ENCODE data around the gene L3MBTL4.

The L3MBTL4 gene

GRCh38 chr18:6021306-6022073 is 393.2 kb downstream of the L3MBTL4 start:
- no peak for DNase-seq

GRCh38 chr18:6018671-6019070 is 396.0 kb downstream of the L3MBTL4 start:
- no peak for DNase-seq

GRCh38 chr18:6017171-6017570 is 397.5 kb downstream of the L3MBTL4 start:
- no peak for DNase-seq

GRCh38 chr18:6015364-6015763 is 399.3 kb downstream of the L3MBTL4 start:
- DNase-seq: no peak

GRCh38 chr18:6013171-6013810 is 401.4 kb downstream of the L3MBTL4 start:
- DNase-seq: no peak

- no peak for DNase-seq
These were observed 403.8 kb downstream of the L3MBTL4 start for GRCh38 chr18:6010921-6011320.

GRCh38 chr18:6010284-6010683 is 404.4 kb downstream of the L3MBTL4 start:
- DNase-seq: no peak

GRCh38 chr18:6009756-6010155 is 405.0 kb downstream of the L3MBTL4 start:
- no peak for DNase-seq

GRCh38 chr18:6004683-6005082 is 410.0 kb downstream of the L3MBTL4 start:
- DNase-seq: no peak

- no peak for DNase-seq
These were observed 410.6 kb downstream of the L3MBTL4 start for GRCh38 chr18:6004119-6004518.

- no peak for DNase-seq
These were observed 412.8 kb downstream of the L3MBTL4 start for GRCh38 chr18:6001867-6002266.

GRCh38 chr18:5998907-5999306 is 415.8 kb downstream of the L3MBTL4 start:
- DNase-seq: no peak

GRCh38 chr18:5998166-5998881 is 416.4 kb downstream of the L3MBTL4 start:
- DNase-seq: no peak

GRCh38 chr18:5997361-5997760 is 417.4 kb downstream of the L3MBTL4 start:
- DNase-seq: no peak

- DNase-seq: no peak
These were observed 419.1 kb downstream of the L3MBTL4 start for GRCh38 chr18:5995626-5996025.

- DNase-seq: no peak
These were observed 420.8 kb downstream of the L3MBTL4 start for GRCh38 chr18:5993938-5994337.

GRCh38 chr18:5992381-5992780 is 422.3 kb downstream of the L3MBTL4 start:
- no peak for DNase-seq

GRCh38 chr18:5987249-5987648 is 427.5 kb downstream of the L3MBTL4 start:
- DNase-seq: no peak

GRCh38 chr18:5986257-5986931 is 428.3 kb downstream of the L3MBTL4 start:
- DNase-seq: no peak

GRCh38 chr18:5984245-5984644 is 430.5 kb downstream of the L3MBTL4 start:
- no peak for DNase-seq

- DNase-seq: no peak
These were observed 431.2 kb downstream of the L3MBTL4 start for GRCh38 chr18:5983488-5983887.

GRCh38 chr18:5982332-5982731 is 432.4 kb downstream of the L3MBTL4 start:
- DNase-seq: no peak

GRCh38 chr18:5980721-5981120 is 434.0 kb downstream of the L3MBTL4 start:
- DNase-seq: no peak
